Measurements from ENCODE around the gene MMP25.

DNA sequence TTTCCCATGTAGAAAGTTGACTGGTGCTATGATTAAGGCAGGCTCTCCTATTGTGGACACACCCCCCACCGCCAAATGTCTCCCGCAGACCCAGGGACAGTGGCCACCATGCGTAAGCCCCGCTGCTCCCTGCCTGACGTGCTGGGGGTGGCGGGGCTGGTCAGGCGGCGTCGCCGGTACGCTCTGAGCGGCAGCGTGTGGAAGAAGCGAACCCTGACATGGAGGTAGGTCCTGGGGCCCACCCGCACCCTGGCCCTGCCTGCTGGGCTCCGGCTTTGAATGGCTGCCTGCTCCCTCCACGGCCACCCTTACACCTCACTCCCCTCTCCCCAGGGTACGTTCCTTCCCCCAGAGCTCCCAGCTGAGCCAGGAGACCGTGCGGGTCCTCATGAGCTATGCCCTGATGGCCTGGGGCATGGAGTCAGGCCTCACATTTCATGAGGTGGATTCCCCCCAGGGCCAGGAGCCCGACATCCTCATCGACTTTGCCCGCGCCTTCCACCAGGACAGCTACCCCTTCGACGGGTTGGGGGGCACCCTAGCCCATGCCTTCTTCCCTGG is 3.6 kb downstream of the MMP25 start:
- no peak for TF ChIP-seq POLR2AphosphoS5 (IDR thresholded peaks at IDR 0.05)
- TF ChIP-seq, protein P1, sequence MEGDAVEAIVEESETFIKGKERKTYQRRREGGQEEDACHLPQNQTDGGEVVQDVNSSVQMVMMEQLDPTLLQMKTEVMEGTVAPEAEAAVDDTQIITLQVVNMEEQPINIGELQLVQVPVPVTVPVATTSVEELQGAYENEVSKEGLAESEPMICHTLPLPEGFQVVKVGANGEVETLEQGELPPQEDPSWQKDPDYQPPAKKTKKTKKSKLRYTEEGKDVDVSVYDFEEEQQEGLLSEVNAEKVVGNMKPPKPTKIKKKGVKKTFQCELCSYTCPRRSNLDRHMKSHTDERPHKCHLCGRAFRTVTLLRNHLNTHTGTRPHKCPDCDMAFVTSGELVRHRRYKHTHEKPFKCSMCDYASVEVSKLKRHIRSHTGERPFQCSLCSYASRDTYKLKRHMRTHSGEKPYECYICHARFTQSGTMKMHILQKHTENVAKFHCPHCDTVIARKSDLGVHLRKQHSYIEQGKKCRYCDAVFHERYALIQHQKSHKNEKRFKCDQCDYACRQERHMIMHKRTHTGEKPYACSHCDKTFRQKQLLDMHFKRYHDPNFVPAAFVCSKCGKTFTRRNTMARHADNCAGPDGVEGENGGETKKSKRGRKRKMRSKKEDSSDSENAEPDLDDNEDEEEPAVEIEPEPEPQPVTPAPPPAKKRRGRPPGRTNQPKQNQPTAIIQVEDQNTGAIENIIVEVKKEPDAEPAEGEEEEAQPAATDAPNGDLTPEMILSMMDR (IDR thresholded peaks at IDR 0.05): no peak
- TF ChIP-seq POLR2A (IDR thresholded peaks at IDR 0.05): no peak
